ENCODE results near the gene OR5M11. TPM values are rescaled to one million over a fixed set of nuclear protein-coding genes. Genes with fewer than 3 reads are reported as not detected.

OR5M11 gene
- total and polyA plus RNA-seq, 2 donors (not counting 3 experiments of a cell fraction or from before 2014, with no cell fraction given) = not detected

DNA sequence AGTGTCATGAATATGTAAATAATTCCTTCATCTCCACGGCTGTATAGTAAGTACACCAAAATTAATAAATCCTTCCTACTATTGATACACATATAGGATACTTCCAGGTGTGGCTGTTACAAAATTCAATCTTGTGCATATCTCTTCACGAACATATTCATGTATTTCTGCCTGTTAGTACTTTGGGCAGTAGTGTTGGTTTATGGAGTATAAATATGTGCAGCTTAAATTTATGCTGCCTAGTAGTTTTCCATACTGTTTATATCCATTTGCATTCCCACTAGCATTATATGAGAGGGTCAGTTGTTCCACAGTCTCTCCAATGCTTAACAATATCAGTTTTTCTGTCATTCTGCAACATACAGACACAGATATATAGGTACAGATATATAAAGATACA, 47.9 kb downstream of the OR5M11 start:
- TF ChIP-seq MYC (IDR thresholded peaks at IDR 0.05; ENCODE audit: low read depth, low read length) (no peak), EZH2 (IDR thresholded peaks at IDR 0.05; ENCODE audit: borderline replicate concordance, low read depth, low read length, severe bottlenecking) (no peak), FOS (IDR thresholded peaks at IDR 0.05; ENCODE audit: borderline replicate concordance, insufficient read depth, low read length) (no peak), POLR2A (IDR thresholded peaks at IDR 0.05; ENCODE audit: low read depth, low read length) (no peak), GATA2 (IDR thresholded peaks at IDR 0.05; ENCODE audit: insufficient read depth, insufficient read length, low read depth, low read length) (no peak), POLR2AphosphoS5 (IDR thresholded peaks at IDR 0.05; ENCODE audit: insufficient read depth, low read depth, low read length) (no peak), JUN (IDR thresholded peaks at IDR 0.05; ENCODE audit: borderline replicate concordance, insufficient read depth, insufficient read length, low read depth) (no peak)
- TF ChIP-seq, protein P1, sequence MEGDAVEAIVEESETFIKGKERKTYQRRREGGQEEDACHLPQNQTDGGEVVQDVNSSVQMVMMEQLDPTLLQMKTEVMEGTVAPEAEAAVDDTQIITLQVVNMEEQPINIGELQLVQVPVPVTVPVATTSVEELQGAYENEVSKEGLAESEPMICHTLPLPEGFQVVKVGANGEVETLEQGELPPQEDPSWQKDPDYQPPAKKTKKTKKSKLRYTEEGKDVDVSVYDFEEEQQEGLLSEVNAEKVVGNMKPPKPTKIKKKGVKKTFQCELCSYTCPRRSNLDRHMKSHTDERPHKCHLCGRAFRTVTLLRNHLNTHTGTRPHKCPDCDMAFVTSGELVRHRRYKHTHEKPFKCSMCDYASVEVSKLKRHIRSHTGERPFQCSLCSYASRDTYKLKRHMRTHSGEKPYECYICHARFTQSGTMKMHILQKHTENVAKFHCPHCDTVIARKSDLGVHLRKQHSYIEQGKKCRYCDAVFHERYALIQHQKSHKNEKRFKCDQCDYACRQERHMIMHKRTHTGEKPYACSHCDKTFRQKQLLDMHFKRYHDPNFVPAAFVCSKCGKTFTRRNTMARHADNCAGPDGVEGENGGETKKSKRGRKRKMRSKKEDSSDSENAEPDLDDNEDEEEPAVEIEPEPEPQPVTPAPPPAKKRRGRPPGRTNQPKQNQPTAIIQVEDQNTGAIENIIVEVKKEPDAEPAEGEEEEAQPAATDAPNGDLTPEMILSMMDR (IDR thresholded peaks at IDR 0.05; ENCODE audit: extremely low read depth in 1 of 2, insufficient read depth in 1 of 2, low read depth in 1 of 2, low read length in 2 of 2) = no peak
- TF ChIP-seq, protein P2, sequence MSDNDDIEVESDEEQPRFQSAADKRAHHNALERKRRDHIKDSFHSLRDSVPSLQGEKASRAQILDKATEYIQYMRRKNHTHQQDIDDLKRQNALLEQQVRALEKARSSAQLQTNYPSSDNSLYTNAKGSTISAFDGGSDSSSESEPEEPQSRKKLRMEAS (IDR thresholded peaks at IDR 0.05; ENCODE audit: insufficient read depth, insufficient read length) = no peak
- Histone ChIP-seq H3K27me3 (ENCODE audit: control insufficient read depth in 2 of 2, insufficient read depth in 2 of 2, low read length in 2 of 2) (no peaks in the 10 kb centered on the region), H3K36me3 (ENCODE audit: control insufficient read depth in 2 of 2, extremely low read depth in 1 of 2, insufficient read depth in 2 of 2, low read length in 2 of 2) (no peaks in the 10 kb centered on the region), H3K4me3 (replicated peaks in 1 of 3; ENCODE audit: insufficient read depth in 1 of 3, low read depth in 1 of 3, low read length in 3 of 3) (no peak overlapping the region), H3K4me2 (ENCODE audit: insufficient read depth, low read length) (no peak overlapping the region), H3K27ac (ENCODE audit: insufficient read depth, low read depth, low read length) (no peak overlapping the region), H3K9me3 (replicated peaks; ENCODE audit: control insufficient read depth, insufficient read depth, low read length) (peaks cover 2% of the 10 kb centered on the region), H3K9me1 (replicated peaks; ENCODE audit: control insufficient read depth, extremely low read depth, insufficient read depth, low read length) (no peaks in the 10 kb centered on the region), H3K4me1 (ENCODE audit: control insufficient read depth, extremely low read depth, insufficient read depth, low read length) (no peaks in the 10 kb centered on the region), H3K79me2 (ENCODE audit: control insufficient read depth, insufficient read depth, low read length) (no peaks in the 10 kb centered on the region), H4K20me1 (replicated peaks; ENCODE audit: control insufficient read depth, extremely low read depth, insufficient read depth, low read length) (no peaks in the 10 kb centered on the region), H2AFZ (ENCODE audit: low read depth, low read length) (no peak overlapping the region), H3K9ac (replicated peaks; ENCODE audit: extremely low read depth, insufficient read depth, low read length) (no peak overlapping the region)
- intact Hi-C loops (cut with micrococcal nuclease) (no loop called here), dilution Hi-C loops (cut with MboI; ENCODE audit: extremely low pct_ligation_motif_present, low sequenced_read_pairs) (no loop called here)
- CTCF ChIA-PET = no interaction called here
- no peak for FAIRE-seq
- no peak for DNase-seq (ENCODE audit: low read depth, low spot score)
- POLR2A ChIA-PET = no interaction called here
- no TSS peak for BruUV-seq (replicated peaks)

Other genes starting within 250 kb of the OR5M11 start
- gene OR8K3, start 228.1 kb downstream of the OR5M11 start, total RNA-seq = not detected in 2 replicates
- not detected in 2 replicates for gene OR8K3, start 228.1 kb downstream of the OR5M11 start, polyA plus RNA-seq
- gene OR8K1, start 197.2 kb downstream of the OR5M11 start, total RNA-seq = not detected in 2 replicates
- gene OR8K1, start 197.2 kb downstream of the OR5M11 start, polyA plus RNA-seq = not detected in 2 replicates
- gene OR8J1, start 189.0 kb downstream of the OR5M11 start, total RNA-seq = not detected in 2 replicates
- not detected in 2 replicates for gene OR8J1, start 189.0 kb downstream of the OR5M11 start, polyA plus RNA-seq
- gene OR8U1, start 167.6 kb downstream of the OR5M11 start, total RNA-seq = not detected in 2 replicates
- gene OR8U1, start 167.6 kb downstream of the OR5M11 start, polyA plus RNA-seq = not detected in 2 replicates
- gene OR5AL1, start 130.6 kb downstream of the OR5M11 start, total RNA-seq = not detected in 2 replicates
- not detected in 2 replicates for gene OR5AL1, start 130.6 kb downstream of the OR5M11 start, polyA plus RNA-seq
- gene OR5M3, start 69.9 kb downstream of the OR5M11 start, total RNA-seq = not detected in 2 replicates
- not detected in 2 replicates for gene OR5M3, start 69.9 kb downstream of the OR5M11 start, polyA plus RNA-seq
- not detected in 2 replicates for gene OR5M8, start 51.9 kb downstream of the OR5M11 start, total RNA-seq
- gene OR5M8, start 51.9 kb downstream of the OR5M11 start, polyA plus RNA-seq = not detected in 2 replicates
- gene OR5M10, start 34.5 kb upstream of the OR5M11 start, total RNA-seq = not detected in 2 replicates
- gene OR5M10, start 34.5 kb upstream of the OR5M11 start, polyA plus RNA-seq = not detected in 2 replicates
- not detected in 2 replicates for gene OR5M1, start 71.6 kb upstream of the OR5M11 start, total RNA-seq
- not detected in 2 replicates for gene OR5M1, start 71.6 kb upstream of the OR5M11 start, polyA plus RNA-seq
- gene OR5AP2, start 99.2 kb upstream of the OR5M11 start, total RNA-seq = not detected in 2 replicates
- gene OR5AP2, start 99.2 kb upstream of the OR5M11 start, polyA plus RNA-seq = not detected in 2 replicates
- not detected in 2 replicates for gene OR5AR1, start 120.4 kb upstream of the OR5M11 start, total RNA-seq
- not detected in 2 replicates for gene OR5AR1, start 120.4 kb upstream of the OR5M11 start, polyA plus RNA-seq
- not detected in 2 replicates for gene OR9G1, start 155.8 kb upstream of the OR5M11 start, total RNA-seq
- gene OR9G1, start 155.8 kb upstream of the OR5M11 start, polyA plus RNA-seq = not detected in 2 replicates
- gene OR9G4, start 205.4 kb upstream of the OR5M11 start, total RNA-seq = not detected in 2 replicates
- not detected in 2 replicates for gene OR9G4, start 205.4 kb upstream of the OR5M11 start, polyA plus RNA-seq

All from endothelial cell of umbilical vein (primary cell).